ENCODE data around the gene FAM222B. TPM values are rescaled to one million over a fixed set of nuclear protein-coding genes. Genes with fewer than 3 reads are reported as not detected.
"Not testable (repeated sequence)": the region's sequence is repeated elsewhere in the genome, so short reads cannot be mapped to it uniquely, and the experiment has no call there.

FAM222B gene
- polyA plus RNA-seq, 3 donors from 2014 or later, result 2.5 to 13.7 (median 4.9) TPM

DNA sequence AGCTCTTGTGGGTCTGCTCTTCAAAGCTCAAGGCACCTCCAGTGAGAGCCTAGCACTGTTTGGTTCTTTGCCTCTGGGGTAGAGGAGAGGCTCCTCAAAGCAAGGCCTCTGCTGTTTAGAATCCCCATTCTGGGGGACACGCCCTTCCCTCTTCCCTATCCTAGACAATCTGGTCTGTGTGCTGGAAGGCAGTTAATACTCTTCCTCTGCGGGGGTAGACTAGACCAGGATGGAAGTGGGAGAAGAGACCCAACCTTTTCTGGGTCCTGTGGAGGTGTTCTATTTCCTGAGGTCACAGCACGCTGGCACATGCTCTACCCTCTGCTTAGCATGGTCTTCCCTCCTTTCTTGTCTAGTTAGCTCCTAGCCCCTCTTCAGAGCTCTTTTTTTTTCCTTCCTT, 20.0 kb upstream of the FAM222B start:
- peaks cover 11 to 21% (median 17%) of the 10 kb centered on the region in 3 donors for H3K36me3 Mint-ChIP-seq
- no peaks in the 10 kb centered on the region for H3K9me3 Mint-ChIP-seq
- no peak for DNase-seq
- H3K27ac Mint-ChIP-seq, result no peak overlapping the region
- H3K27me3 Mint-ChIP-seq (ENCODE audit: low read depth in 3 of 3), result peaks cover 0 to 2% (median 0%) of the 10 kb centered on the region in 3 donors
- no peaks in the 10 kb centered on the region for H3K4me1 Mint-ChIP-seq
- H3K4me3 Mint-ChIP-seq, result no peak overlapping the region

DNA sequence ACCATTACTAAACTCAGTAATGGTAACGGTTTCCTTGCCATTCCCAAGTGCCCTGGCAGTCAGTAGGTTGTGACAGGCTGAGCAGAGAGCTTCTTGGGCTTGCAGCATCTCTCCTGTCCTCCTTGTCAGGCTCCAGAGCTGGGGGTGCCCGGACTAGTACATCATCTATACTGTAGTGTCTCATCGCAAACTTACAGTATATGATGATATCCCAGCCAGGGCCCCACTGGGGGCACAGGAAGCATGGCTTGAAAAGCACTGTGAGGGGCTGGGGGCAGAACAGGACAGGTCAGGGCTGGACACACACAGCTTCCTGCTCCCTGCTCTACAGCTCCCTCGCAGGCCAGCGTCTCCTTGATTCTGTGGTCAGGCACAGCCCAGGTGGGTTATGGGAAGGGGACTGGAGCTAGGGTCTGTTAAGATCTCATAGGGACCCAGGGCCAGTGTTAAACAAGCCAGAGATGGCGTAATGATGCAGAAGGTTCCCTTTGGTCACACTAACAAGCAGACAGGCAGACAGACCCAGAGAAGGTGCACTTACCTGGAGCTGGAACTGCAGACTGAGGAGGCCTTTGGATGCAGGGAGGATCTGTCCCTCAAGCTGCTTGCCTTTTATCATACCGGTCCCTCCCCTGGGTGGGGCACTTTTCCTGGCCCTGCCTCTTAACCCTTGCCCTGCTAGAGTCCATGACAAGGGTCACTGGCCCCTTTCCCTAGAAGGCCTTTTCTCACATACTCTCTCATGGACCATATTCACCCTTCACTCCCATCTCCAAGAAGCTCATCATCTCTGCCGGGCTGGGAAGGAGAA, 19.0 kb upstream of the FAM222B start:
- H3K4me3 Mint-ChIP-seq, result no peak overlapping the region
- peaks cover 11 to 21% (median 17%) of the 10 kb centered on the region in 3 donors for H3K36me3 Mint-ChIP-seq
- no peaks in the 10 kb centered on the region for H3K9me3 Mint-ChIP-seq
- H3K27me3 Mint-ChIP-seq (ENCODE audit: low read depth in 3 of 3), result peaks cover 0 to 2% (median 0%) of the 10 kb centered on the region in 3 donors
- DNase-seq, result no peak
- no peaks in the 10 kb centered on the region for H3K4me1 Mint-ChIP-seq
- H3K27ac Mint-ChIP-seq, result peak overlapping the region in 1 of 6 donors; percentile 32

DNA sequence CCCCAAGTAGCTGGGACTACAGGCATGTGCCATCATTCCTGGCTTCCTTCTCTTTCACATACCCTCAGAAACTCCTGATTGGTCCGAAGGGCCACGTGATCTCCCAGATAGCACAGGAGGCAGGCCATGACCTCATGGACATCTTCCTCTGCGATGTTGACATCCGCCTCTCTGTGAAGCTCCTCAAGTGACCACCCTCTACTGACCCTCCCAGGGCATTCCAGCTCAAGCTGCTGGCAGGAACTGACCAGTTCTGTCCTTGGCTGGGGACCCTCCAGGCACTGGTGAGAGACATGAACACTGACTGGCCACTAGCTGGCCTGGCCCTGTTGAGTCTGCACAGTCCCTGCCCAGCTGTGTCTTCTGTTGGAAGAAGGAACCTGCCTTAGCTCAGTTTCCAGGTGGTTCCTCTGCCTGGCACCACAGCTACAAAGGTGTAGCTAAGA, 17.8 kb upstream of the FAM222B start:
- H3K36me3 Mint-ChIP-seq, result peaks cover 11 to 21% (median 17%) of the 10 kb centered on the region in 3 donors
- no peak for DNase-seq
- H3K9me3 Mint-ChIP-seq, result no peaks in the 10 kb centered on the region
- no peak overlapping the region for H3K27ac Mint-ChIP-seq
- no peak overlapping the region for H3K4me3 Mint-ChIP-seq
- H3K4me1 Mint-ChIP-seq, result peaks cover 3 to 4% of the 10 kb centered on the region in 2 donors
- peaks cover 0 to 2% (median 0%) of the 10 kb centered on the region in 3 donors for H3K27me3 Mint-ChIP-seq (ENCODE audit: low read depth in 3 of 3)

DNA sequence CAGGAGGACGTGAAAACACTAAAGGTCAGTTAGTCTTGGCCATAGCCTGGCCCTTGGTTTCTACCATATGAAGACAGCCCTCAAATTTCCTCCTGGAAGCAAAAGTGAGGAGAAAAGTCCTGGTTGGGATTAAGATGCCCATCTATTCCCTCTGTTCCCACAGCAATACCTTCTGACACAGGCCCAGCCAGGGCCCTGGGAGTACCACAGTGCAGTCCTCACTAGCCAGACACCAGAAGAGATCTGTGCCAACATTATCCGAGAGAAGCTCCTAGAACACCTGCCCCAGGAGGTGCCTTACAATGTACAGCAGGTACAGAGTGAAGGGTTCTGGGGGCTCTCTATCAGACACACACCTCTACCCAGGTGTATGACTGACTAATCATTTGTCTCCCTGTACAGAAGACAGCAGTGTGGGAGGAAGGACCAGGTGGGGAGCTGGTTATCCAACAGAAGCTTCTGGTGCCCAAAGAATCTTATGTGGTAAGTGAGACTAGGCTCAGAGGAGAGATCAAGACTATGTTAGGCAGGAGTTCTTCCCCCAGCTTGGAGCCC, 16.3 kb upstream of the FAM222B start:
- no peak overlapping the region for H3K27ac Mint-ChIP-seq
- peaks cover 15 to 16% of the 10 kb centered on the region in 2 donors for H3K4me1 Mint-ChIP-seq
- DNase-seq, result no peak
- H3K27me3 Mint-ChIP-seq (ENCODE audit: low read depth in 3 of 3), result peaks cover 0 to 2% (median 0%) of the 10 kb centered on the region in 3 donors
- H3K4me3 Mint-ChIP-seq, result no peak overlapping the region
- no peaks in the 10 kb centered on the region for H3K9me3 Mint-ChIP-seq
- H3K36me3 Mint-ChIP-seq, result peaks cover 11 to 17% (median 16%) of the 10 kb centered on the region in 3 donors

DNA sequence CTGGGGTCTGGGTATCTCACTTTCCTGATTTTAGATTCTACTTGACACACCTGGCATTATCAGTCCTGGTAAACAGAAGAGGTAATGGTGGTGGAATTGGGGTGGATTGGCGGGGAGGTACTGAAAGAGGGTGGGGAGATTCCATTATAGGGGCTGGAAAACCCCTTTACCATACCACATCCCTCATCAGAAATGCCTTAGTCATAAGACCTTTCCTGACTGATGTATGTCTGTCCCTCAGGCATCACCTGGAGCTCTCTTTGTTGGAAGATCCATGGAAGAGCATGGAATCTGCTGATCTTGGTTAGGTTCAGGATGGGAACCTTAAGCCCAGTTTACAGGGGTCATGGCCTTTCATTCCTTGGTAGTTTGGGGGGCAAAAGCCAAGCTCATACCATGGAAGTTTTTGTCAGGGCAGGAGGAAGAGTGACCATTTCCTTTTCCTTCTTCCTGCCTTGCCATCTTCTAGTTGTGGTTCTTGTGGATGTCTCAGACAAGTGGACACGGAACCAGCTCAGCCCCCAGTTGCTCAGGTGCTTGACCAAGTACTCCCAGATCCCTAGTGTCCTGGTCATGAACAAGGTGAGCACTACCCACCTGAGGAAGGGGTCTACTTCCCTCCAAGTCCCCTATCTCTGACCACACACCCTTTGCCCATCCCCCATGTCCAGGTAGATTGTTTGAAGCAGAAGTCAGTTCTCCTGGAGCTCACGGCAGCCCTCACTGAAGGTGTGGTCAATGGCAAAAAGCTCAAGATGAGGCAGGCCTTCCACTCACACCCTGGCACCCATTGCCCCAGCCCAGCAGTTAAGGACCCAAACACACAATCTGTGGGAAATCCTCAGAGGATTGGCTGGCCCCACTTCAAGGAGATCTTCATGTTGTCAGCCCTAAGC, 15.6 kb upstream of the FAM222B start:
- no peak for DNase-seq
- H3K4me1 Mint-ChIP-seq, result peaks cover 15 to 16% of the 10 kb centered on the region in 2 donors
- peaks cover 0 to 2% (median 0%) of the 10 kb centered on the region in 3 donors for H3K27me3 Mint-ChIP-seq (ENCODE audit: low read depth in 3 of 3)
- H3K9me3 Mint-ChIP-seq, result no peaks in the 10 kb centered on the region
- peaks cover 11 to 17% (median 16%) of the 10 kb centered on the region in 3 donors for H3K36me3 Mint-ChIP-seq
- H3K4me3 Mint-ChIP-seq, result peak overlapping the region in 1 of 5 donors; percentile 53
- H3K27ac Mint-ChIP-seq, result peak overlapping the region in 1 of 6 donors; percentile 26

DNA sequence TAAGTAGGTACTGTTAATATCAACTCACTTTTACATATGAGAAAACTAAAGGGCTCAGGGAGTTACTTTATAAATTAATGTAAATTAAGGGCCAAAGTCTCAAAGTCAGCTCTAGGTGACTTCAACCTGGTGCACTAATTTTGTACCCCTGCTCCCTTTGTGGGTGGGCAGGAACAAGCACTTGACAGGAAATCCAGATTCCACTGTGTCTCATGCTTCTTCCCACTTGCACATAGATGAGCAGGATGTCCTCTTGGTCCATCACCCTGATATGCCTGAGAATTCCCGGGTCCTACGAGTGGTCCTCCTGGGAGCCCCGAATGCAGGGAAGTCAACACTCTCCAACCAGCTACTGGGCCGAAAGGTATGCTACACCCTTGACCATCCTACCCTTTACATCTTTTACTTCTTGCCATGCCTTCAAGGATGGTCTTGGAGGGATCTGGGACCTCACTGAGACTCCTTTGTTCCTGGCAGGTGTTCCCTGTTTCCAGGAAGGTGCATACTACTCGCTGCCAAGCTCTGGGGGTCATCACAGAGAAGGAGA, 13.5 kb upstream of the FAM222B start:
- Mint-ChIP-seq H3K36me3 (peaks cover 11 to 14% (median 12%) of the 10 kb centered on the region in 3 donors), H3K9me3 (no peaks in the 10 kb centered on the region), H3K4me1 (peaks cover 15 to 16% of the 10 kb centered on the region in 2 donors), H3K4me3 (peak overlapping the region; percentile 87 to 97 (median 95)), H3K27ac (no peak overlapping the region), H3K27me3 (ENCODE audit: low read depth in 3 of 3) (no peaks in the 10 kb centered on the region)
- no peak for DNase-seq

DNA sequence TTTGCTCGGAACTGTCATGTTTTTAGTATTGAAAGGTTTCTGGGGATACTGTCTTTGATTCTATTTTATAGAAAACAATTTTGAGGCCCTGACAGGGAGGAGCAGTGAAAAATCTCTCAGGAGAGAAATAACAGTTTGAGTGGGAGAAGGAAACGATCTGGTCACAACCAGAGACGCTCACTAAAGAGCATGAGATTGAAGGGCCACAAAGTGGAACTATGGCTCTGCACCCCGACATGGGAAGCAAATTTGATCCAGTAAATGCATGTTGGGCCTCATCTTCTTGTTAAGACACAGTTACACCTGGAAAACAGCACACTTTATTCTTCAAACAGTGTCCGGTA, 12.7 kb upstream of the FAM222B start:
- H3K36me3 Mint-ChIP-seq, result peaks cover 8 to 14% (median 11%) of the 10 kb centered on the region in 3 donors
- peaks cover 0 to 3% (median 0%) of the 10 kb centered on the region in 3 donors for H3K27me3 Mint-ChIP-seq (ENCODE audit: low read depth in 3 of 3)
- no peak for DNase-seq
- peaks cover 15 to 16% of the 10 kb centered on the region in 2 donors for H3K4me1 Mint-ChIP-seq
- H3K9me3 Mint-ChIP-seq, result no peaks in the 10 kb centered on the region
- H3K4me3 Mint-ChIP-seq, result peak overlapping the region; percentile 87 to 97 (median 95)
- H3K27ac Mint-ChIP-seq, result peak overlapping the region; percentile 74 to 92 (median 88)

DNA sequence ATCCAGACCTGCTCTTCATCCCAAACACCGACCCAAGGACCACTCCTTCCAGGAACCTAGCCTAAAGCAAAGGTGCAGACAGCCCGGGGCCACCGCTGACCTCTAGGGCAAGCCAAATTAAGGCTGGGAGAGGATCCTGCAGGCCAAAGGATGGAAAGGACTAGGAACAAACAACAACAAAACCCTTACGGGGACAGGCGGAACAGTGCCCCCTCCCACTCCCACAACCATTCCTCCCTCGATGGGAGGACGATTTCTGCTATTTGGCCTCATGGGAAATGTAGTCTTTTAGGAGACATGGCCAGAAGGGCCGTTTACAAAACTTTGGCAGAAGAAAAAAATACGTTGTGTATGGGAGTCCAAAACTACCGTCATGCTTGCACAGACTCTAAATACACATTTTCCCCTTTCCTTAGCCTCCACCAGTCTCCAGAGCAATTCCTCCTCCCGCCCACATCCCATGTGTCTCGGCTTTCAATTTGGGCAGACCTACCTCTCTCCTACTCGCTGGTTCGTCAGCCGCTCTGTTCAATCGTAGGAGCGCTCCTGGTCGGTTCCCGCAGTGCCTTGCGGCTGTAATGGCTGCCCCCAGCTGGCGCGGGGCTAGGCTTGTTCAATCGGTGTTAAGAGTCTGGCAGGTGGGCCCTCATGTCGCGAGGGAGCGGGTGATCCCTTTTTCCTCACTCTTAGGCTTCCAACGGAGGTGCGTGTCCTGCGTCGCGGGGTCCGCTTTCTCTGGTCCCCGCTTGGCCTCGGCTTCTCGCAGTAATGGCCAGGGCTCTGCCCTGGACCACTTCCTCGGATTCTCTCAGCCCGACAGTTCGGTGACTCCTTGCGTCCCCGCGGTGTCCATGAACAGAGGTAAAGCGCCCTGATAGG, 12.1 kb upstream of the FAM222B start, which contains the start of gene ERAL1:
ERAL1 (plus strand) TSS at position 560 of the 879 bp plus-strand sequence; CDS start at position 579, 19 bp downstream.
- Mint-ChIP-seq H3K36me3 (peaks cover 8 to 14% (median 11%) of the 10 kb centered on the region in 3 donors), H3K4me1 (peaks cover 15 to 16% of the 10 kb centered on the region in 2 donors), H3K9me3 (no peaks in the 10 kb centered on the region), H3K27me3 (ENCODE audit: low read depth in 3 of 3) (peaks cover 0 to 4% (median 0%) of the 10 kb centered on the region in 3 donors), H3K27ac (peak within 1 kb of the TSS; percentile 74 to 92 (median 88)), H3K4me3 (peak within 1 kb of the TSS; percentile 87 to 97 (median 95))
- DNase-seq, result peak; percentile 79 to 81 (median 79)

DNA sequence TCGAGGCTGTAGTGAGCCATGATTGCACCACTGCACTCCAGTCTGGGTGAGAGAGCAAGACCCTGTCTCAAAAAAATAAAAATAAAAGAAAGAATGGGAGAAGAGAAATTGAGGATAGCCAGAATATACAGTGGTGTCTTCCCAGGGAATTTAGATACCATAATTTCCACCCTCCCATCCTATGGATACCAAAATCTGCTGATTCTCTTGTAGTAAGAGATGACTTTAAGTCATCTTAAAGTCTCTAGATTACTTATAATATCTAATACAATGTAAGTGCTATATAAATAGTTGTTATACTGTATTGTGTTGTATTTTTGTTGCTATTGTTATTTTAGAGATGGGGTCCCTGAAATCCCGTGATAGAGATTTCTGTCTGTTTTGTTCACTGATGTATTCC, 10.7 kb upstream of the FAM222B start:
- DNase-seq, result no peak
- no peaks in the 10 kb centered on the region for H3K9me3 Mint-ChIP-seq
- H3K4me1 Mint-ChIP-seq, result peaks cover 15 to 16% of the 10 kb centered on the region in 2 donors
- H3K4me3 Mint-ChIP-seq, result peak overlapping the region in 4 of 5 donors; percentile 38 to 58 (median 52)
- H3K36me3 Mint-ChIP-seq, result peaks cover 3 to 7% (median 5%) of the 10 kb centered on the region in 3 donors
- H3K27me3 Mint-ChIP-seq (ENCODE audit: low read depth in 3 of 3), result peaks cover 0 to 6% (median 0%) of the 10 kb centered on the region in 3 donors
- H3K27ac Mint-ChIP-seq, result peak overlapping the region in 2 of 6 donors; percentile 40 to 64

DNA sequence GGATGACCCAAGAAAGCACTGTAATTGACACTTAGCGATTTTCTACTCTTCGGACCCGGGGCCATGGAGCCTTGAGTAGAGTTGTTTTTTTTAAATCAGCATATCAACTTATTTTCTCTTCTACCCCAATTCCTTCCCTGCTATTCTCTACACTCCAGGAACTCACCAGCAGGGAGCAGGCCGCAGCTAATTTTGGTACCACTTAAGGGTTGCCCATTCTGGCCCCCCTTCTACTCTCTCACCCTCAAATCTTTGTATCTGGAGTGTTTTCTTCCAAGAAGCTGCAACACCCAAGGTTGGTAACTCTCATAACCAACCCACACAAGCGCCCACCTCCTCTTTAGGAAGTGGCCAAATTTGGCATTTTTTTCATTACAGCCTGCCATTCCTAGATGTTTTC, 6.7 kb upstream of the FAM222B start:
- H3K27me3 Mint-ChIP-seq (ENCODE audit: low read depth in 3 of 3), result peaks cover 0 to 7% (median 0%) of the 10 kb centered on the region in 3 donors

DNA sequence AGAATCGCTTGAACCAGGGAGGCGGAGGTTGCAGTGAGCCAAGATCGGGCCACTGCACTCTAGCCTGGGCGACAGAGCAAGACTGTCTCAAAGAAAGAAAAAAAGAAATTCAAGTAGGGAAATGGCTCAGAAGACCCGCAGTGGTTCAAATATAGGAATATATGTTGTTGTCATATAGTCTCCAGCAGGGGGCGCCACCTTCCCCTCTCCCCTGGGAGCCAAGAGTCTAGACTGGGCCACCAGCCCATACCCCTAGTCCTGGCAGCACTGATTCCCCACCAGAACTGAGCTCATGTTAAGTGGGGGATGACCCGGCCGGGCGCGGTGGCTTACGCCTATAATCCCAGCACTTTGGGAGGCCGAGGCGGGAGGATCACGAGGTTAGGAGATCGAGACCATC, 6.1 kb upstream of the FAM222B start:
- not testable (repeated sequence) for H3K27ac Mint-ChIP-seq; H3K9me3 Mint-ChIP-seq; H3K4me3 Mint-ChIP-seq; H3K4me1 Mint-ChIP-seq; H3K27me3 Mint-ChIP-seq (ENCODE audit: low read depth in 3 of 3); H3K36me3 Mint-ChIP-seq
- peak; percentile 33 to 40 (median 39) for DNase-seq

More for the DNA sequence above, 6.7 kb upstream of the FAM222B start:
- H3K36me3 Mint-ChIP-seq, result no peaks in the 10 kb centered on the region
- no peak overlapping the region for H3K27ac Mint-ChIP-seq
- DNase-seq, result no peak
- H3K4me1 Mint-ChIP-seq, result peaks cover 2% of the 10 kb centered on the region in 2 donors
- no peaks in the 10 kb centered on the region for H3K9me3 Mint-ChIP-seq
- H3K4me3 Mint-ChIP-seq, result no peak overlapping the region

DNA sequence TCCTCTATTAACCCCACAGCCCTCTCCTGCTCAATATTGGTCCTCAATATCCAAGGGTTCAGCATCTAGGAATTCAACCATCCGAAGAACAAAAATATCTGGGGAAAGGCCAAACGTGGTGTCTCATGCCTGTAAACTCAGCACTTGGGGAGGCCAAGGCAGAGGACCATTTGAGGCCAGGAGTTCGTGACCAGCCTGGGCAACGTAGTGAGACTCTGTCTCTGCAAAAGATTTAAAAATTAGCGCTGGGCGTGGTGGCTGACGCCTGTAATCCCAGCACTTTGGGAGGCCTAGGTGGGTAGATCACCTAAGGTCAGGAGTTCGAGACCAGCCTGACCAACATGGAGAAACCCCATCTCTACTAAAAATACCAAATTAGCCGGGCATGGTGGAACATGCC, 4.1 kb upstream of the FAM222B start:
- not testable (repeated sequence) for H3K27ac Mint-ChIP-seq, H3K9me3 Mint-ChIP-seq, H3K36me3 Mint-ChIP-seq, DNase-seq, H3K4me3 Mint-ChIP-seq
- Mint-ChIP-seq H3K27me3 (ENCODE audit: low read depth in 3 of 3) (peaks cover 0 to 12% (median 5%) of the 10 kb centered on the region in 3 donors), H3K4me1 (peaks cover 12 to 13% of the 10 kb centered on the region in 2 donors)
